Gastroesophageal sphincter (tissue), 3 donors: ENCODE results near the gene FHL3.

Source experiments
- CTCF ChIP-seq, 4 experiments: fragments of 200-600 bp in 2 of 4; fragments of 450-650 bp in 2 of 4; sonication (generic) in 1 of 4; IDR thresholded peaks; one replicate each; pipeline ENCODE4 v1.5.1; 2017 to 2019; ENCODE audit warnings: antibody characterized with exemption in 4 of 4, mild to moderate bottlenecking in 2 of 4, moderate library complexity in 2 of 4
- EP300 ChIP-seq: sonication (generic); formaldehyde crosslinking; IDR thresholded peaks from one replicate; pipeline ENCODE4 v1.6.1; 2017; ENCODE audit warnings: antibody characterized with exemption, mild to moderate bottlenecking
- POLR2A ChIP-seq, 2 donors: fragments of 450-650 bp; IDR thresholded peaks; one replicate each; pipeline ENCODE4 v1.6.1; 2017; ENCODE audit warnings: antibody characterized with exemption in 2 of 2, mild to moderate bottlenecking in 2 of 2, moderate library complexity in 1 of 2
- POLR2AphosphoS5 ChIP-seq: sonication (generic); formaldehyde crosslinking; IDR thresholded peaks from one replicate; pipeline ENCODE4 v1.6.1; 2017; ENCODE audit warnings: antibody characterized with exemption

- TF ChIP-seq POLR2AphosphoS5, result no peak
- TF ChIP-seq CTCF (IDR thresholded peaks at IDR 0.05), result no peak
- TF ChIP-seq POLR2A (IDR thresholded peaks at IDR 0.05), result no peak
- TF ChIP-seq EP300, result no peak
Observed at GRCh38 chr1:37948166-37948565, 57.1 kb downstream of the FHL3 start.
